IPS-18c (cell line): ENCODE data around the gene PRDM16.

ENCODE experiments used
- H3K4me3 ChIP-seq: 2 replicates; pipeline ENCODE4 v1.7.0; 2013; ENCODE audit warnings: low read depth, mild to moderate bottlenecking, low read length, moderate library complexity; ENCODE audit not compliant: insufficient read depth
- H3K9me3 ChIP-seq: one replicate; pipeline ENCODE4 v1.6.1; 2013; ENCODE audit warnings: mild to moderate bottlenecking, low read length, moderate library complexity; ENCODE audit not compliant: control insufficient read depth, insufficient read depth

PRDM16 gene

DNA sequence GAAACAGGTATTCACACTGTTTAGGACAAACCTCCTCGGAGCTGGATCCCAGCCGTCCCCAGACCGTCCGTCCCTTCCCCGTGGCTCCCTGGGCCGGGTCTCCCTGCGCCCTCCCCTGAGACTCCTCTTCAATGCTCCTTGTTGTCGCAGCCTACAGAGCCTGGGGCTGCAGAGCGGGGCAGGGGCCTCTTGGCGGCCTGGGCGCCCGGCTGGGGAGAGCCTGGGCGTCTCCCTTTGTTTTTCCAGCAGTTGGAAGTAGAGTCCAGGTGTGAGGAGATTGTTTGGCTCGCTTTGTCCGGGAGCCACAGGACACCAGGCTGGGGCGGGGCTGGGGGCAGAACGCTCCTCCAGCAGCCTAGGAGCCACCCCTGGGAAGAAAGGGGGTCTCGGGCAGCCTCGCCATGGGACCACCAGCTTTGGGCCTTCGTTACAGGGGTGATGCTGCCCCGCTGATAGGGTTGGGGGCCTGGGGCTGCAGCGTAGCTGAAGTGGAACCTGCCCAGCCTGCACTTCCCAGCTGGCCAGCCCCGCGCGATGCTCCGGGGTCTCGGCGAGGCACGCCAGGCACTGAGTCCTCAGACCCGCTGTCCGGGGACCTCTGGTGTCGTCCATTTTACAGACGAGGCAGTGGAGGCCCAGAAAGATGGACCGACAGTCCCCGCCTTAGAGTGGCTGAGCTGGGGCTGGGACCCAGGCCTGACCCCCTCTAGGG is 66.9 kb downstream of the PRDM16 start:
- Histone ChIP-seq H3K9me3 (no peaks in the 10 kb centered on the region), H3K4me3 (no peak overlapping the region)

DNA sequence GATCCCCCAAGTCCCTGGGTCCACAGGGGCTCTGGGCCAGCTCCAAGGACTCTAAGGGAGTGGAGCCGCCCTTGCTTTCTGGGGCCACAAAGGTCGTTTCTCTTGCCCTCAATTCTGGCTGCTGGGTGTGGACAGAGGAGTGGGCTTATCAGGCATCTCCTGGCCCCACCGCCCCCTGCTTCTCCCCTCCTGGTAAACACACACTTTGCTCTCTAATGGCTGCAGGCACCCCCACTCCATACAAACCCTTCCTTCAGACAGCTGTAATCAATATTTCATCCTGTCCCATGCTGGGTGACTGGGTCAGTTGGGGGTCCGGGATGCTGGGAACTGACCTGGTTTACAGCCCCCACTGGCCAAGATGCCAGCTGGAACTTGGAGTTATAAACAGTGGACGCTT is 67.5 kb downstream of the PRDM16 start:
- Histone ChIP-seq H3K4me3 (no peak overlapping the region), H3K9me3 (no peaks in the 10 kb centered on the region)

DNA sequence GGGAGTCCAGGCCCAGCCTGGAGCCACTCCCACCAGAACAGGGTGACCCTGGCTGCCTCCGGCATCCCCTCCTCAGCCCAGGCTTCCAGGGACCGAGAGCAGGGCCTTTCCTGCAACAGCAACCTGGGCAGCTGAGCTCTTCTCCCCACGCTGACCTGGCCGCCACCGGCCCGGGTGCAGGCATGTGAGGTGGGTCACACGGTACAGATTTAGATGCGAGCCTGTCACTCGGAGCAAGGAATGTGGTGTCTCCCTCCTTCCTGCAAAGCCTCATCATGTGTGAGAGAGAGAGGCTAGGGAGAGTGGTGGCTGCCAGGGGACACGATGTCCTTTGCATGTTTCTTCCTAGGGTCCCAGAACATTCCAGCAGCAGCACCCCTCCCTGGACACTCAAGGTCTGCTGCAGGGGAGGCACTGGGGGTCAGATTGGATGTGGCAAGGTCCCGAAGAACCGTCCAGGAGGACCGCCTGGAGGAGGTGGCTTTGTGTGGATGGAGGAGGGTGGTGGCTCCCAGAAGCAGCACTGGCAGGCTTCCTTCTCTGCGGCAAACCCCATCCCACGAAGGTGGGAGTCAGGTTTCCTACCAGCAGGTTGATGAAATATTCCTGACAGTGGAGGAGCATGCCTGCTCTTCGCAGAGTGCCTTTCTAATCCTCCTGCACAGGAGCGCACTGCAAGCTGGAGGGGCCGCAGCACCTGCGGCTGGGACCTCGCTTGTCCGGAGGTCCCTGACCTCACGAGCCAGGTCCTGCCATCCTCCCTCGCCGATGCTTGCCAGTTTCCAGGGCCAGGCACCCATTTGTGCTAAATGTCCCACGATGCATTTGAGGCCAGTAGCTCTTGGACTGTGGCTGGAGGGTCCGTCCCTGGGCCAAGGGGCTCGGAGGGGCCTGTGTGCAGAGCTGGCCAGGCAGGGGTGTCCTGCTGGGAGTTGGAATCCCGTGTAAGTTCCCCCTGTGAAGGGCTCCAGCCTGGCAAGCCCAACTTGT is 68.4 kb downstream of the PRDM16 start:
- Histone ChIP-seq H3K9me3 (no peaks in the 10 kb centered on the region), H3K4me3 (no peak overlapping the region)

DNA sequence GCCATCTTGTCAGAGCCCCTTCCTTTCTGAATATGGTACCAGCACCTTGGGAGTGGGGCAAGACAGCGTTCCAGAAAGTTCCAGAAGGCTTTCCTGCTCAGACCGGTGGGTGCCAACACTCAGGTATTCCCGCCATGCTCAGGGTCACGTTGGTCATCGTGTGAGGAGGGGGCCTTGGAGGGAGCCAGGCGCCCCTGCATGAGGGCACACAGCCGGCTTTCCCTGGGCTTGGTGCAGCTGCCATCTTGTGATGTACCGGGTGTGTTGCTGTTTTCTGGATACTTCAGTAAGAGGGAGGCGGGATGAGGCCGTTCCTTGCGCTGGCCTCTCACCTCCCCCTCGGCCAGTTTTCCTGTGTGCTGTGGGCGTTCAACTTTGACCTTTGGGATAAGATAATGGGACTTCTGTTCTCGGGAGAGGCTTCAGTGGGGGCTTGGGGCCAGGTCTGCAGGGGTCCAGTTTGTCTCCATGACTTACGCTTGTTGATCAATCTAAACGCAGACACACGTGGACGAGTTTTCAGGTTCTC is 69.7 kb downstream of the PRDM16 start:
- Histone ChIP-seq H3K4me3 (no peak overlapping the region), H3K9me3 (no peaks in the 10 kb centered on the region)

DNA sequence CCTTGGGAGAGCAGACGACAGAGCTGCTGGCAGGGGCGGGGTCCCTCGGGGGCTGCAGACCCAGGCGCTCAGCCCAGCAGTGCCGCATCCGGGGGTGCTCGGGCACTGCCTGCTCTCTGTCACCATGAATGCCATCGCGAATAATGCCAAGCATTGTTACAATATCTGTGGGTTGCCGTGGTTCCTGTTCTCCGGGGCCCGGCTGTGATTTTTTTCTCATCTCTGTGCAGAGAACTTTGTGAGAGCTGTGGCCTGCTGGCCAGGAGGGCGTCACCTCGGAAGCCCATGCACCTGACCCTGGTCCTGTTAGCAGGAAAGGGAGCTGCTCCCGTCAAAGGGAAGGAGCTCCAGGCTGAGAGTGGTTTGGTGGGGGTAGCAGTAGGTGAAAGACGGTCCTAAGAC is 70.4 kb downstream of the PRDM16 start:
- Histone ChIP-seq H3K4me3 (no peak overlapping the region), H3K9me3 (no peaks in the 10 kb centered on the region)

DNA sequence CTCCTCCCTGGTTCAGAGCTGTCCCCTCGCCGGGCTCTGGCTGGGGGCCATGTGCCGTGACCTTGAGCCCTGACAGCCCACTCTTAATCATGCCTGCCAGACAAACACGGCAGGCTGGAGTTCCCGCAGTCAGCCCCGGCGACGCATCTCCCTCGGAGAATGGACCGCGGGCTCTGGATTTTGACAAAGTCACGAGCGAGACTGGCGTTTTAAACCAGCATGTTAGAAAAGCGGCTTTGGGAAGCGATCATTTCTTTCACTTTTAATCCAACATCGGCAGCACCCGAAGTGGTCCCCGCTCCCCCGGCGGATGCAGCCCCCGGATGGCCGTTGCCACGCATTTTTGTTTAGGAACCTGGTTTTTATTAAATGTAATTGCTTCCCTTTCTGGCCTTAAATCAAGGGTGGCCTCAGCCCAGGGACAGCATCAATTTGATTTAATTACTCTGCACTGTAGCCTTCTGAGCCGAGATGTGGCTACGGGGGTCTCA is 70.9 kb downstream of the PRDM16 start:
- no peaks in the 10 kb centered on the region for H3K9me3 ChIP-seq
- no peak overlapping the region for H3K4me3 ChIP-seq

DNA sequence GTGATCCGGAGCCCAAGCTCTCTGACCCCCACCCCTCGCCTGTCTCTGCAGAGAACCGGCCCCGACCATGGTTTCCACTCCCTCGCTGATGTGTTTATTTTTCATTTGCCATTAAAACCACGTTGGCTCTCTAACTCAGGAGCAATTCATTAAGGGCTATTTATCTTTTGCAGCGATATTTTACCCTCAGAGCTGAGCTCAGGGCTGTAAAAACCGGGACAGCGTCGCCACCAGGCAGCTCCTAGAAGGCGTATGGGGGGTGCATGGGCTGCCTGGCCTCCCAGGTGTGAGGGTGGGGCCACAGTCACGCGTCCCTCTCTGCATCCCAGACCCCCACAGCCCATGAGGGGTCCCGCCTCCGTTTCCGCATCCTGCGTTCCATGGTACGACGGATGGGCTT is 71.4 kb downstream of the PRDM16 start:
- Histone ChIP-seq H3K9me3 (no peaks in the 10 kb centered on the region), H3K4me3 (no peak overlapping the region)

DNA sequence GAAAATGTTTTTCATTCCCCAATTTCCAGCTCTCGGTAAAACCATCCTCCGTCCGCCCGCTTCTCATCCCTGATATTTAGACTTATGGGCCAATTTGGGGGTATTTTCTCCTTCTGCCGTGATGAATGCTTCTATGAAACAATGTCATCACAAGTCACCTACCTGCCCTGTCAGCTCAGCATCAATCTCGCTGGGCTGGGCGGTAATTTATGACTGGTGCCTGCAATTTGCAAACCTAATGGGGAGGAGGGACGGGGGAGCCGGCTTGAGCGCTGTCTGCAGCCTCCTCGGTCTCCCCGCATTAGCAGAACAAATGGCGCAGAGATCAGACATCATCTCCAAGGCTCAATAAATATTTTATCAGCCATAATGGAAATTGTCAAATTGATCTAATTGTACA is 72.1 kb downstream of the PRDM16 start:
- no peak overlapping the region for H3K4me3 ChIP-seq
- H3K9me3 ChIP-seq: no peaks in the 10 kb centered on the region

DNA sequence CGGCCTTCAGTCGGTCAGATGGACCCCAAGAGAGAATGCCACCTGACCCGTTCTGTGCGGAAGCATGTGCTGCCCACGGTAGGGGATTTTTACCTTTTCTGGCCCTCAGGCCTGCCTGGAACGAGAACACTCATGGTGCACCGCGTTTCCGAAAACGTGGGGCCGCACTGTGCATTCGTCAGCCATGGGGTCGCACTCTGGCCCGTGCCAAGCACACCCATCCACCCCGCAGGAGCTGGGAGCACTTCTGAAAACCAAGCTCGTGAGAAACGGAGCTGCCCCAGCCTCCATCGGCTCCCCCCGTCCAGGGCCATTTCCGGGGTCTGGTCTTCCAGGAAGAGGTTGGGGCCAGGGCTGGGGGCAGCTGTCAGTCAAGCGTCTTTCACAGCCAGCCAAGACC is 72.8 kb downstream of the PRDM16 start:
- no peaks in the 10 kb centered on the region for H3K9me3 ChIP-seq
- H3K4me3 ChIP-seq: no peak overlapping the region

DNA sequence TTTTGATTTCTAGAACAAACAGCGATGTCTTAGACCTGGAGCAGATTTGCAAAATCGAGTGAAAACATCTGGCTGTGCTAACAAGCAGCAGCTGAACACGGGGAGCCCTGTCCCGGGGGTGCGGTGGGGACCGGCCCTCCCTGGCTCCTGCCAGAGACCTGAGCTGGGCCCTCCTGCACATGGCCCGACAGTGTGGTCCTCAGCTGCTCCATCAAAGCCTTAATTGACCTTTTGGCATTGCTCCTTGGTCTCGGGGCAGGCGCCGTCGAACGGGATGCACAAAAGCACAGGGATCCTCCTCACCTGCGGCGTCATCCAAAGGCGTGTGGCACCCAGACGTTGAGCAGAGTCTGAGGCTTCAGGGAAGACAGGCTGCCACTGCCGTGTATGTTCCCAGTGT is 73.2 kb downstream of the PRDM16 start:
- no peaks in the 10 kb centered on the region for H3K9me3 ChIP-seq
- H3K4me3 ChIP-seq: no peak overlapping the region

DNA sequence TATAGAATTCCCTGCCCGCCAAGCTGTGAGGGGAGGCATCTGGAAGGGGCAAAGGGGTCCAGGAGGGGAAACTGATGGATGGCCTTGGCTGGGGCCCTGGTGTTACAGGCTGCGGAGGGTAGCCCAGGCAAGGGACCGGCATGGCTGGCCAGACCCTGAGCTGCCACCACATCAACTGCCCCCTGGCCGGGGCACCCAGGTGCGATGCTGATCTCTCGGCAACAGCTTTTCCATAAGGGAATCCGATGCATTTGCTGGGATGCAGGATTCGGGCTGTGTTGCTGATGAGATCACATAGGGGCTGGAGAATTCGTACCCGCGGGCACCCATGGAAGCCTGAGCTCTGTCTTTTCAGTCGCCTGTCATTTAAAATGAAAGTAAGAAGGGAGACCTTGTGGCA is 73.7 kb downstream of the PRDM16 start:
- no peaks in the 10 kb centered on the region for H3K9me3 ChIP-seq

DNA sequence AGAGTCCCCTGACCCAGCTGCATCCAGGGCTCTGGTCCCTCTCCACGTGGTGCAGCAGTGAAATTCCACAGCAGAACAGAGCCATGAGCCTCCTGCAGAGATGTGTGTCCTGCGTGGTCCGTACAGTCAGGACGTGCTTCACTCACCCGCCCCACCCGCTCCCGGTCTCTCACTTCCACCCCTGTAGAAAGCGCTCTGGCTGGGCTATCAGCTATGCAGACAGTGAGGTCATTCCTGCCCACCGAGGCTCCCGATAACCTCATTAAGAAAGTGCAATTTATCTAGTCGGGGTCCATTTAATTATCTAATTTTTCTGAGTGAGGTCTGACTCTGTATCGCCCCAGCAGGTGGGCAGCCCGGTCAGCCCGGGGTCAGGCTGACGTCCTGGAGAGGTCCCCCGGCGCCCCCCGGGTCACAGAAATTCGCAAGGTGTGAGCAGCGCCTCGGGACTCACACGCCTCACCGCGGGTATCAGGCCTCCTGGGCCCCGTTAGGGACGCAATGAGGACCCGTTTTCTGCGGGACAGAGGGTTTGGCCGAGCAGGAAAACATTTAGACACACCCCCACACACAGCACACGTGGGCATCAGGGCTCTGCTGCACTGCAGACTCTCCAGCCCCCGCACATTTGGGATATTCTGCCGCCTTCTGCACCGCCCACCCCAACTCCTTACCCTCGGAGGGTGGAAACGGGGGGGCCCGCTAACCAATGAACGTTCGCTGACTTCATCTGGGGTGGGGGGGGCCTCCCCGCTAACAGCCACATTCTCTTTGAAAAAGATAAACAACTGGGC is 76.7 kb downstream of the PRDM16 start:
- Histone ChIP-seq H3K9me3 (no peaks in the 10 kb centered on the region), H3K4me3 (no peak overlapping the region)

More for the DNA sequence above, 73.7 kb downstream of the PRDM16 start:
- no peak overlapping the region for H3K4me3 ChIP-seq

DNA sequence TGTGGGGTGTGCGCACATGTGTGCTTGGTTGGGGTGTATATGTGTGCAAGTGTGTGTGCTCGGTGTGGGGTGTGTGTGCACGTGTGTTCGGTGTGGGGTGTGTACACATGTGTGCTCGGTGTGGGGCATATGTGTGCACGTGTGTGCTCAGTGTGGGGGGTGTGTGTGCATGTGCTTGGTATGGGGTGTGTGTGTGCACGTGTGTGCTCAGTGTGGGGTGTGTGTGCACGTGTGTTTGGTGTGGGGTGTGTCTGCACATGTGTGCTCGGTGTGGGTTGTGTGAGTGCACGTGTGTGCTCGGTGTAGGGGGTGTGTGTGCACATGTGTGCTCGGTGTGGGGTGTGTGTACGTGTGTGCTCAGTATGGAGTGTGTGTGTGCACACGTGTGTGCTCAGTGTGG is 77.5 kb downstream of the PRDM16 start:
- Histone ChIP-seq H3K4me3 (no peak overlapping the region), H3K9me3 (no peaks in the 10 kb centered on the region)

DNA sequence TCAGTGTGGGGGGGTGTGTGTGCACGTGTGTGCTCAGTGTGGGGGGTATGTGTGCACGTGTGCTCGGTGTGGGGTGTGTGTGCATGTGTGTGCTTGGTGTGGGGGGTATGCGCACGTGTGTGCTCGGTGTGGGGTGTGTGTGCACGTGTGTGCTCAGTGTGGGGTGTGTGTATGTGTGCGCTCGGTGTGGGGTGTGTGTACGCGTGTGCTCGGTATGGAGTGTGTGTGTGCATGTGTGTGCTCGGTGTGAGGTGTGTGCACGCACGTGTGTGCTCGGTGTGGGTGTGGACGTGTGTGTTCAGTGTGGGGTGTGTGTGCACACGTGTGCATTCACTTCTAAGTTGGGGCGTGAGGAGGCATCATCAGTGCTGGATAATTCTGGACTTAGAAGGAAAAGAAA is 77.9 kb downstream of the PRDM16 start:
- Histone ChIP-seq H3K9me3 (no peaks in the 10 kb centered on the region), H3K4me3 (no peak overlapping the region)

DNA sequence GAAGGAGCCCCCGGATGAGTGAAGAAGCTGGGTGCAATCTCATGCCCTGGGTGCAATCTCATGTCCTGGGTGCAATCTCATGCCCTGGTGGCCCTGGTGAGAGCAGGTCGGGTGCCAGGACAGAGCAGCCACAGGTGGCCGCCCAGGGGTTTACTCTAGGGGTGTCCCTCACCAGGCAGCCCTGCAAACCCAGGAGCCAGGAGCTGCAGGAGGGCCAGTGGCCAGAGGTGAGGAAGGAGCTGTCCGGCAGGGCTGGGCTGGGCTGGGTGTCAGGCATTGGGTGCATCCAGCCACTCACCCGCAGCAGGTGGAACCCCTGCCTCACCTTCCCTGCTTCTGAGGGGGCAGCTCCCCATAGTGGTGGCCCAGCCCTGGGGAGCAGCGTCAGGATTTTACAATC is 79.2 kb downstream of the PRDM16 start:
- no peaks in the 10 kb centered on the region for H3K9me3 ChIP-seq
- H3K4me3 ChIP-seq: no peak overlapping the region

DNA sequence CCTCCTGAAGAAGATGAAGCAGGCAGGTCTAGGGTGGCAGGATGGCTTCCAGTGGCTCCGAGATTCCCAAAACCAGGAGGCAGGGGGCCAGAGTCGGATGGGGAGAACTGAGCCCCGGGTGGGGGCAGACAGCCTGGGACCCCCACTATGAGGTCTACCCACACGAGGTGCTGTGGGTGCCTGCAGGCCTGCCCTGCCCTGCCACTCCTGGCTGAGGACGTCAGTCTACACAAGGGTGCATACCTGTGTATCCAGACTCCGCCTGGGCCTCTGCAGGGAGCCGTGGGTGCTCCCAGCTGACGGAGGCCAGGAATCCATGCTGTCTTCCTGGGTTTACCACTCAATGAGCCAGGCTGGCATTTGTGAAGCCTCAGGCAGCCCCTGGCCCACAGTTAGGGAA is 80.3 kb downstream of the PRDM16 start:
- no peak overlapping the region for H3K4me3 ChIP-seq

DNA sequence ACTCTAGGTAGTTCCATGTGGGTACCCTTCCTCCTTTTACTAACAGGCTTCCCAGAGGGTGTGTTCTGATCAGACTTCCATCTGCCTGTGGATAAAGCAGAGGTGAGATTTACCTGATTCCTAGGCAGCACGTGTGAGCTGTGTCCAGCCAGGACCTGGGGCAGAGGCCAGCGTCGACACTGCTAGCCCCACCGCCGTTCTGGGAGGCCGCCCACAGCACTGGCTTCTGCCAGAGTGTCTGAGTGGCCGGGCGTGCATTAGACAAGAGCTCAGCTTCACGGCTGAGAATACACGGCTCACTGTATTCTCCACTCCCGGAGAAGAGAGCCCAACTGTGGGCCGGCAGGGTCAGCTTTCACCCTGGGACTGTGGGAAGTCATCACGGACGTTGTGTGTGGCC is 82.5 kb downstream of the PRDM16 start:
- no peaks in the 10 kb centered on the region for H3K9me3 ChIP-seq
- H3K4me3 ChIP-seq: no peak overlapping the region

More for the DNA sequence above, 80.3 kb downstream of the PRDM16 start:
- no peaks in the 10 kb centered on the region for H3K9me3 ChIP-seq
